NCI-H2227 (cell line): ENCODE data around the gene GTF2H1.
"Not testable (repeated sequence)": the region's sequence is repeated elsewhere in the genome, so short reads cannot be mapped to it uniquely, and the experiment has no call there.

Source experiments
- DNase-seq: peaks from one replicate; lab custom pipeline; 2025; ENCODE audit not compliant: unreplicated experiment; lab: John Stamatoyannopoulos, UW

The GTF2H1 gene

GRCh38 chr11:18317551-18317950, 4.8 kb upstream of the GTF2H1 start:
- DNase-seq = no peak

DNA sequence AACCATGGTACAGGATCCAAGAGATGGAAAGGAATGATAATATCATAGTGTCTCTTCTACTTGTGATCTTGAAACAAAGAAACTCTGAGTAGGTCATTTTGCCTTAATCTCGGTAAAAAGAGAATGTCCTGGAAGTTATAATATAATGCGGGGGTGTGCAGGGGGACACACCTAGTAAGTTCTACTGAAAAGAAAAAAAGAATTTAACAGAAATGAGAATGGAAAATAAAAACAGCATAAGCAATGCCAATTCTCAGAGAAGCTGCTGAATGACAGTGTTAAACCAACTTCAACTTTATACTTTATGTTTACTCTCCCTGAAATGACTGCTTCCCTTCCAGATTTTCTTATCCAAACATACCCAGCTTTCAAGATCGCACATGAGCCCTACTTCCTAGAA, 2.5 kb upstream of the GTF2H1 start:
- no peak for DNase-seq

DNA sequence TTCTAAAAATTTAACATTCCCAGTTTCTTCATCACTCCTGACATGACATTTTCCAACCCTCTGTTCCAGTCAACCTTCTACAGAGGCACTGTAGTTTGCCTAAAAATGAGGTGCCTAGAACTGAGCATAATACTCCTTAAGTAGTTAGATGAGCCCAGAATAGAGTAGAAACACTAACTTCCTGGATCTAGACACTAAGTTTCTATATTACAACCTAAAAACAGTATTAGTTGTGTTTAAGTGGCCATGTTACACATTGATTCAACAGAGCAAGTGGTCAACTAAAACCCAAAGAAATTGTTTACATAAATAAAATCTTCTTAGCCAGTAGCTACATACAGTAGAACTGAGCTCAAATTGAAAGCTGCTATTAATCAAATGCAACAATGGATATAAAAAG, 1.8 kb upstream of the GTF2H1 start:
- no peak for DNase-seq

DNA sequence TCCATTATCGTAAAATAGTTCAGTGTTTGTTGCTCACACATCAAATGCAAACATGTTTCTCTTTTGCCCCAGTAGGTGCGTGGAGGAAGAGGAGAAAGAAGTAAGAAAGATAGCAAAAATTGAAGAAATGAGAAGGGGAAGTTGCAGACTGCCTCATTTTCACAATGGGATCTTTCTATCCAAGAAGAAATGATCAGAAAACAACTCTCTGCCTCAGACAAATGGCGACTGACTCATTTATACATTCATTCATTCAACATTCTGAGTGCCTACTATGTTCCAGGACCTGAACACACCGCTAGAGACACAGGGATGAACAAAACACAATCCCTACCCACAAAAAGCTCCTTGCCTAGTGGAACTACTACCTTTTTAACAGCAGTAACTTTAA, 794 bp upstream of the GTF2H1 start:
- peak; percentile 39 for DNase-seq

GRCh38 chr11:18322818-18323570, 627 bp downstream of the GTF2H1 start:
- DNase-seq = no peak

GRCh38 chr11:18323881-18324280, 1.5 kb downstream of the GTF2H1 start:
- DNase-seq = not testable (repeated sequence)

- DNase-seq = no peak
These were observed 2.0 kb downstream of the GTF2H1 start for GRCh38 chr11:18324381-18324780.

GRCh38 chr11:18329196-18329870, 7.0 kb downstream of the GTF2H1 start:
- DNase-seq = no peak

DNA sequence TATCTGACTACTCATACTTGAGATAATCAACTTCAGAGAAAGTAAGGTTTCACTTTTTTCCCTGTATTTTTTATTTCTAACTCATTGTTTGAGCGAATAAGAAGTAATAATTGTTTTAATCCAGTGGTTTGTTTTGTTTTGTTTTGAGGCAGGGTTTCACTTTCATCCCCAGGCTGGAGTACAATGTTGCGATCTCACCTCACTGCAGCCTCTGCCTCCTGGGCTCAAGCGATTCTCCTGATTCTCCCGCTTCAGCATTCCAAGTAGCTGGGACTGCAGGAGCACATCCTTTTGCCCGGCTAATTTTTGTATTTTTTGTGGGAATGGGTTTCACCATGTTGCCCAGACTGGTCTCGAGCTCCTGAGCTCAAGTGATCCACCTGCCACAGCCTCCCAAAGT, 8.6 kb downstream of the GTF2H1 start:
- no peak for DNase-seq

- no peak for DNase-seq
These were observed 9.9 kb downstream of the GTF2H1 start for GRCh38 chr11:18332302-18332701.

DNA sequence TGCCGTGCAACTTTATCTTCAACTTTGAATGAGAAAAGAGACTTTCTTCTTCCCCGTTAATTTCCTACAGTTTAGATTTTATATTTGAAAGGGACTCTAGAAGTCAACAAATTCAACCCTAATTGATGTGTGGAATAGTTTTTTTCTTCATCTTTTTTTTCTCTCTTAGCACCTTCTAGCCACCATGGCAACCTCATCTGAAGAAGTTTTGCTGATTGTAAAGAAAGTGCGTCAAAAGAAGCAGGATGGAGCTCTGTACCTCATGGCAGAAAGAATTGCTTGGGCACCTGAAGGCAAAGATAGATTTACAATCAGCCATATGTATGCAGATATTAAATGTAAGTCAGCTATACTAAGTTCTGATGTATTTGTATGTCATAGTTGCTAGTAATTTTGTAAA, 10.5 kb downstream of the GTF2H1 start:
- DNase-seq = no peak

- DNase-seq = no peak
These were observed 25.2 kb downstream of the GTF2H1 start for GRCh38 chr11:18347471-18348125.

DNA sequence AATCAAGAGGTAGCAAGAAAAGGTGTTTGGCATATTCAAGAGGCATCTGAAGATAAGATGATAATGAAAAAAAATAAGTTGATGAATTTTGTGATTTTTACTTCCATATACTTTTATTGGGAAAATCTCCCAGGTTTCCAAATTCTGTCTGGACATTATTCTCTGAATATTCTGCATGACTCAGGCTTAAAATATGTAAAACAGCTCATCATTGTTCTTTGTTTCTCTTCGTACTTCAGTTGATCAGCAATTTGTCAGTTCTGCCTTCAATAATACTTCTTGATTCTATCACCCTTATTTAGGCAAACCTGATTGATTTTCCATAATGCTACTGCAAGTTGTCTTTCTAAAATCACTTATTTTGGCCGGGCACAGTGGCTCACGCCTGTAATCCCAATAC, 30.2 kb downstream of the GTF2H1 start:
- no peak for DNase-seq

- DNase-seq = no peak
These were observed 36.3 kb downstream of the GTF2H1 start for GRCh38 chr11:18358646-18359045.

DNA sequence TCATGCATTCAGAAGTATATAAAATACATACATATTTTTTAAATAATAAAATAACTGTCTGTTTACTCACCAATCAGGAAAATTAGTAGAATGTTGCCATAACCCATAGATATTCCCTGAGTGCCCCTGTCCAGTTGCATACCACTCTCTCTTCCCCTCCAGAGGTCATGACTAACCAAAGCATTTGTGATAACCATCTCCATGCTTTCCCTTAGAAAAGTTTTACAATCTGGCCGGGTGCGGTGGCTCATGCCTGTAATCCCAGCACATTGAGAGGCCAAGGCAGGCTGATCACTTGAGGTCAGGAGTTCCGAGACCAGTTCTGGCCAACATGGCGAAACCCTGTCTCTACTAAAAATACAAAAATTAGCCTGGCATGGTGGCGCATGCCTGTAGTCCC, 38.8 kb downstream of the GTF2H1 start:
- no peak for DNase-seq

GRCh38 chr11:18364495-18365073, 42.2 kb downstream of the GTF2H1 start:
- no peak for DNase-seq

DNA sequence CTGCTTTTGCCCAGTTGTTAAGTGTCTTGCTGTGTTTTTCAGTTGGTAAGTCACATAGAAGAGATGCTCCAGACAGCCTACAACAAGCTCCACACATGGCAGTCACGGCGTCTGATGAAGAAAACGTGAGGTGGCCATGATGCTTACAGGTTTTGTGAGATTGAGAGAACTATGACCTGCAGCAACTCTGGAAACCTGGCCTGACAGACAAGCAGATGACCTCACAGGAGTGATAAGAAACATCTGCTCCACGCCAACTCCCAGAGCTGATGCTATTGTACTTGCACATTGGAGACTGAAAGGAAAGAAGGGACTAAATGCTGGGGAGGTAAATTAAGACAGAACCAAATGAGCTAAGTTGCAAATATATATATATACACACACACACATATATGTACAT, 43.4 kb downstream of the GTF2H1 start:
- no peak for DNase-seq

DNA sequence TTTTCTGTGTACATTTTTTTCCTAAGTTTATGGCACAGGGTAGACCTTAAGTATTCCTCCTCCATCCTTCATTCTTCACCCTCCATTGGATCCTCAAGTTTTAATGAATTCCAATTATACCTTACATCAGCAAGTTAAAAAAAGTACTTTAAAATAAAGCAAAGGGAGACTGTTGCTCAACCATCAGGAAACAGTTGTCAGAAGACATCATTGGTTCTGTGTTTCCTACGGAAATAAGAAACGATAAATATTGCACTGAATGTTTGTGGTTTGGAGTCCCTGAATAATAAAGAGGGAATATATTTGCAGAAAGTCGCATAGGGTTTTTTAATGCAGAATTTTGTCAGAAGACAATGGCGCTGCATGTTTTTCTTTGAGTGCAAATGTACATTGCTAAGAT, 43.9 kb downstream of the GTF2H1 start:
- DNase-seq = no peak

- DNase-seq = no peak
These were observed 45.1 kb downstream of the GTF2H1 start for GRCh38 chr11:18367431-18367830.

GRCh38 chr11:18368221-18368620, 45.9 kb downstream of the GTF2H1 start:
- no peak for DNase-seq

DNA sequence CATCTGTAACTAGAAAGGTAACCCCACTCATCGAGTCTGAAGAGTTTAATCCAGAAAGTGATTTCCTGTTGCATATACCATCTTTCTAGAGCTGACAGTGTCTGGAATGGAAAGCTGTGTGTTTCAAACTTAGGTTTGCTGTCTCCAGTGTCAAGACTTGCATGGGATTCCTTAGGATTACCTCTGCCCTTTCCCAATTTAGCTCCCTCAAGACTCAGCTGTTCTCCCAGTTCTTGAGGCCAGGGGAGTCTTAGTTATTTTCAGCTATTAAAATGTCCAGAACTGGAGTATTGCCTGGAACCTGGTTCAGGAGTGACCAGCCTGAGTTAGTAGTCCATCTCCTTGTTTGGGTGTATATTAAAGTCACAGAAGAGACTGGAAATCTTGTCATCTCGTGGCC, 47.0 kb downstream of the GTF2H1 start:
- DNase-seq = no peak

DNA sequence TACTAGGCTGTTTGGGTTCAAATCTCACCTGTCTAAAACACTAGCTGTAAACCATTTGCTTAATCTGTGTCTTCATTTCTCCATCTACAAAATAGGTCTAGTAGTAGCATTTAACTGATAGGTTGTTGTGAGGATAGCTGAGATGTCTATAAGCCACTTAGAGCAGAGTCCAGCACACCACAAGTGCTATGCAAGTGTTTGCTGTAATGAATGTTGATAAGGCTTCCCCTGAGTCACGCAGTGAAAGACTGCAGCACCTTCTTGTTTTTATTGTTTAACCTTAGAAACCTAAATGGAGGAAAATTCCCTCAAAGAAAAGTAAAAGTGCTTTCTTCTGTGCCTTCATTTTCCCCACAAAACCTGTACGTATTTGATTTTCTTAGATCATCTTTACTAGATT, 48.9 kb downstream of the GTF2H1 start:
- no peak for DNase-seq
